Measurements from ENCODE around the gene OR10AD1.
A peak's percentile ranks its signal among the peaks of the same experiment; 100 is the strongest.
"Not testable (repeated sequence)": the region's sequence is repeated elsewhere in the genome, so short reads cannot be mapped to it uniquely, and the experiment has no call there.

Gene OR10AD1, protein sequence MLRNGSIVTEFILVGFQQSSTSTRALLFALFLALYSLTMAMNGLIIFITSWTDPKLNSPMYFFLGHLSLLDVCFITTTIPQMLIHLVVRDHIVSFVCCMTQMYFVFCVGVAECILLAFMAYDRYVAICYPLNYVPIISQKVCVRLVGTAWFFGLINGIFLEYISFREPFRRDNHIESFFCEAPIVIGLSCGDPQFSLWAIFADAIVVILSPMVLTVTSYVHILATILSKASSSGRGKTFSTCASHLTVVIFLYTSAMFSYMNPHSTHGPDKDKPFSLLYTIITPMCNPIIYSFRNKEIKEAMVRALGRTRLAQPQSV

DNA sequence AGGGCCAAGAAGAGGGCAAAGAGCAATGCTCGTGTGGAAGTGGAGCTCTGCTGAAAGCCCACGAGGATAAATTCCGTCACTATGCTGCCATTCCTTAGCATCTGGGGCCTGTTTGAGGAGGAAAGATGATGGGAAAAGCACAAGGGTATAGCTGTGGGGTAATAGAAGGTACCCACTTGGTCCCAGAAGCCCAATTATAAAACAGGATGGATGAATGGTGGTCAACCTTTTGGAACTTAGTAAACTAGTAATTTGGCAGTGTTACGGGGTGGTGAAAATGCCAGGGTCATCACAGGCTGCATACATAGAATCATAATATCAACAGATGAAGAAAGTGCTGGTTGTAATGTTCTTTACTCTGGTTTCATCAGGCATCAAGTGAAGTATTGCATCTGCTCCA is at the start of gene OR10AD1:
Gene OR10AD1 (minus strand): TSS at position 101 of the 400 bp plus-strand sequence. CDS start 0 bp downstream, at position 101.
- no peak for DNase-seq

DNA sequence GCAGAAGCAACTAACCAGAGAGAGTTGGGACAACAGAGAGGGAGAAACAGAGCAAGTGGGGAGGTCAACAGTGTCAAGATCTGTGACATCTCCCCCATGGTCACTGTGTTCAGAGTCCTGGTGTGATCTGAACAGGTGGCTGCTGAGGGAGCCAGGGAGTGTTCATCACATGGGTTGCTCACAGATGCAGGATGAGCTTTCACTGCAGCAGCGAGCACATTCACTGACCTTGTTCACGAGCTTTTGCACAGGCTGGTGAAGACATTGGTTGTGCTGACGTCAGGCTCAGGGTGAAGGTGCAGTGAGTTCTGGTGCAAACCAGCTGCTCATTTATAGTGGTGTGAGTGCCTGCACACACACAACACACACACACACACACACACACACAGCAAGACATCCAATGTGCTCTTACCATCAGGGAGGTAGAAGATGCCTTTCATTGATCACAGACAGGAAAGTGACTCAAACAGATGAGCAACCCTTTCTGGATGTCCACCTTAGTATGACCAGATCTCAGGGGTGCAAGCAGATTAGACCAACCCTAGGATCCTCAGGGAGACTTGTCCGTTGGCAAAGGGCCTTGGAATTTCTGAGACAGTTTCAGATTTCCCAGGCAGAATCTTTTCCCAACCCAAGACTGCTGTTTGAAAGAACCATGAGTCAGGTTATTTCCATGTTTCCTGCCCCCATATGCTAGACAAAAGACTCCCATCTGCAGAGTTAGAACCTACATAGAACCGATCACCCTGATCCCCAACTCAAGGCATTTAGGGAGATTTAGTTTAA is 44.3 kb upstream of the OR10AD1 start:
- no peak for DNase-seq

DNA sequence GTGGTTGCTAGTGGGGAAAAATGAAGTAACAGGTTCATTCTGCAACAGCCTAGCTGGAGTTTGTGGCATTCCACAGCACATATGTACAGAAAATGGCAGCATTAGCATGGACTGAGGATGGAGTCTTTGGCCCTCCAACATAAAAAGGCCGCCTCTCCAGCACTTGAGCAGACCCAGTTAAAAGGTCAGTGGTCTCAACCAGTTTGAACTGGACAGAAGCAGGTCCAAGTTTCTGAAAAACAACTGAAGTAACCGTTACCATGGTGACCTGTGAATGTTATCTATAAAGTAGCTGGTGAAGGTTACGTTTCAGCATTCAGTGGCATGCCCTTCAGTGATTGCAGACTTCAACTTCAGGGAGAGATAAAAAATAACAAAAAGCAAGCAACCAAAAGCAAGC is 34.1 kb upstream of the OR10AD1 start:
- no peak for DNase-seq

DNA sequence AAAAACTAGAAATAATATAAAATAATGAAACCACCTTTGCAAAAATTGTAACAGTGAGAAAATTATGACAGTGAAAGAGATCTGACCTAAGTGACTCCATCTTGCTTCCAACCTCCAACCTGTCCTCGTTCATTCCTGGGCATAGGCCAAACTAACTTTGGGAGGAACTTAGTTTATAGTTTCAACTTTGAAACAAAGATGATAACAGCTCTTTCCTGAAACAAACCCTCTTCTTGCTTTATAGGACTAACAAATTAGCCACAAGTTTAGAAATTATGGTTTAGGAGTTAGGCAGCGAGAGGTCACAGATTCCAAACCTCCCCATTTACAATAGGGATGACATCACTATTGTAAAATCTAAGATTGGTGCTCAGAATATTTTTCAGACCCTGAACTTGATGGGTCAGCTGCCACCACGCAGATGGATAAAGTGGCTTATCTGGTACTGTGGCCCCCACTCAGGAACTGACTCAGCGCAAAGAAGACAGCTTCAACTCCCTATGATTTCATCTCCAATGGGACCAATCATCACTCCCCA is 32.8 kb upstream of the OR10AD1 start:
- no peak for DNase-seq

DNA sequence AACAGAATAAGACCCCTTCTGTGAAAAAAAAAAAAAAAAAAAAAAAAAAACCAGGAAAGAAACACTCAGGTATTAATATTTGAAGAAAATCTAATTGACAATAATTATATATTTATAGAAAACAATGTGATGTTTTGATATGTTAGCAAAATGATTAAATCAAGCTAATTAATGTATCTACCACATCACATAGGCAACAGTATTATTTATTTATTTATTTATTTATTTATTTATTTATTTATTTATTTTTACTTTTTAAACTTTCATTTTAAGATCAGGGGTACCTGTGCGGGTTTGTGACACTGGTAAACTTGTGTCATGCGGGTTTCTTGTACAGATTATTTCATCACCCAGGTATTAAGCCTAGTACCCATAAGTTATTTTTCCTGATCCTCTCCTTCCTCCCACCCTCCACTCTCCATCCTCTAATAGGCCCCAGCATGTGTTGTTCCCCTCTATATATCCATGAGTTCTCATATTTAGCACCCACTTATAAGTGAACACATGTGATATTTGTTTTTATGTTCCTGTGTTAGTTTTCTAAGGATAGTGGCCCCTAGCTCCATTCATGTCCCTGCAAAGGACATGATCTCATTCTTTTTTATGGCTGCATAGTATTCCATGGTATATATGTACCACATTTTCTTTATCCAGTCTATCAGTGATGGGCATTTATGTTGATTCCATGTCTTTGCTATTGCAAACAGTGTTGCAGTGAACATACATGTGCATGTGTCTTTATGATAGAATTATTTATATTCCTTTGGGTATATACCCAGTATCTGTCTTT is 28.3 kb upstream of the OR10AD1 start:
- DNase-seq = not testable (repeated sequence)

DNA sequence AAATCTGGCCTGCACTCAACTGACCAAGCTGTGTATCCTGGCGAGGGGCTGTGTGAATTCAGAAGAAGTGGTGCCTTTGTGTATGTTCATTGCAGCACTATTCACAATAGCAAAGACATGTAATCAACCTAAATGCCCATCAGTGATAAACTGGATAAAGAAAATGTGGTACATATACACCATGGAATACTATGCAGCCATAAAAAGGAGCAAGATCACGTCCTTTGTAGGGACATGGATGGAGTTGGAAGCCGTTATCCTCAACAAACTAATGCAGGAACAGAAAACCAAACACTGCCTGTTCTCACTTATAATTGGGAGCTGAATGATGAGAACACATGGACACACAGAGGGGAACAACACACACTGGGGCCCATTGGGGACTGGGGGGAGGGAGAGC is 21.4 kb upstream of the OR10AD1 start:
- DNase-seq = not testable (repeated sequence)

DNA sequence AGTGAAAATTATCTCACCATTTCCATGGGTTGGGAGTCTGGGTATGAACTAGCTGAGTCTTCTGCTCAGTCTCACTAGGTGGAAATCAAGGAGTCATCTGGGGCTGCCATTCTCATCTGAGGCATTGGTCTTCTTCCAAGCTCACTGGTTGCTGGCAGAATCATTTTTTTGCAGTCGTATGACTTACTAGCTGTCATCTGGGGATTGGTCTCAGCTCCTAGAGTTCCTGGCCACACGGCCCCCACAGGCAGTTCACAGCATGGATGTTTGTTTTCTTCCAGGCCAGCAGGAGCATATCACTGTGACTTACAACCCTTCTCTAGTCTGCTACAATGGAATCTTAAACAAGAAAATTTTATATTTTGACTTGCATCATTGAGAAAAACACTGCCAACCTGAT is 18.6 kb upstream of the OR10AD1 start:
- no peak for DNase-seq

DNA sequence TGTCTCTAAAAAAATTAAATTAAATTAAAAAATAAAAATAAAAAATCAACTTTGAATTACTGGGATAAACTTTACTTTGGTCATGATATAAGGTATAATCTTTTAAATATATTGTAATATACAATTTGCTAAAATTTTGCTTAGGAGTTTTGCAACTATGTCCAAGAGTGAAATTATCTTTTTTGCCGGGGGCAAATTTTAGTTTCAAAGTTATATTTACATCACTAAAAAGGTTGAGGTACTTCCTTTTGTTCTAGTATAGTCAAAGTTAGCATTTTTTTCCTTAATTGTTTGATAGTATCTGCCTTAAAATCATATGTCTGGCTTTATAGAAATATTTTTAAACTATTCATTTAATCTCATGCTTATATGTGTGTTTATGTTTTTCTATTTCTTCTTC is 17.6 kb upstream of the OR10AD1 start:
- DNase-seq = no peak

DNA sequence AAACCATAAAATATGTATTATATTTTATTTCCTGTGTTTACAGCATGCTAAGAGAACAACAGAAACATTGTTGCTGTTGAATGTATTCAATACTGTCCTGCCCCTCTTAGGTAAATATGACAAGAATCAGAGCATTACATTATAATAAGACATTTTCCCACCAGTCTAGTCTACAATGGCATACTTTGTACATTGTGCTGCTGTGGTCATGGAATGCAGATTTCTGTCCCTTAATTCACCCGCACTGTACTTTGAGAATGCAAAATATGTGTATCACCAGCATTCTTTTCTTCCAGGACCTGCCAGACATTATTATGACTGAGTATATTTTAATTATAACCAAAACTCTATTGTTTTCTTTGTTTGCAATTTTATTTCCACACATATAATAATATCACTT is 16.5 kb upstream of the OR10AD1 start:
- DNase-seq = no peak

DNA sequence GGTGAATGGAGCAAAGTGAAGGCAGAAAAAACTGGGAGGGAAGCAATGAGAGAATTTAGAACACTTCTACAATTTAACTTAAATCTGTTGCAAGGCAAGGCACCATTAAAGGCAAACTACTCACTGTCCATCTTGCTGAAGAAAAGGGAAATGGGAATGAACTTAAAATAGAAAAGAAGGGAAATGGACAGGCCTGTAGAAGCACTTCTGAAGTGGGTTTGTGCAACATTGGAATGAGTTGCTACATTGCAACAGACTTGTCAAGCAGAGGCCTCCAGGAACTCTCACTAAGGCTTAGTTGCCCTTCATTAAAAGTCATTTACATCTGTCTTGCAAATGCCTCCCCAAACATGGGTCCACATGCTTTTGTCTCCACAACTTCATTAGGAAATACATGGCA is 13.7 kb upstream of the OR10AD1 start:
- DNase-seq = no peak

DNA sequence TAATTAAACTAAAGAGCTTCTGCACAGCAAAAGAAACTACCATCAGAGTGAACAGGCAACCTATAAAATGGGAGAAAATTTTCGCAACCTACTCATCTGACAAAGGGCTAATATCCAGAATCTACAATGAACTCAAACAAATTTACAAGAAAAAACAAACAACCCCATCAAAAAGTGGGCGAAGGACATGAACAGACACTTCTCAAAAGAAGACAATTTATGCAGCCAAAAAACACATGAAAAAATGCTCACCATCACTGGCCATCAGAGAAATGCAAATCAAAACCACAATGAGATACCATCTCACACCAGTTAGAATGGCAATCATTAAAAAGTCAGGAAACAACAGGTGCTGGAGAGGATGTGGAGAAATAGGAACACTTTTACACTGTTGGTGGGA is 6.4 kb upstream of the OR10AD1 start:
- not testable (repeated sequence) for DNase-seq

DNA sequence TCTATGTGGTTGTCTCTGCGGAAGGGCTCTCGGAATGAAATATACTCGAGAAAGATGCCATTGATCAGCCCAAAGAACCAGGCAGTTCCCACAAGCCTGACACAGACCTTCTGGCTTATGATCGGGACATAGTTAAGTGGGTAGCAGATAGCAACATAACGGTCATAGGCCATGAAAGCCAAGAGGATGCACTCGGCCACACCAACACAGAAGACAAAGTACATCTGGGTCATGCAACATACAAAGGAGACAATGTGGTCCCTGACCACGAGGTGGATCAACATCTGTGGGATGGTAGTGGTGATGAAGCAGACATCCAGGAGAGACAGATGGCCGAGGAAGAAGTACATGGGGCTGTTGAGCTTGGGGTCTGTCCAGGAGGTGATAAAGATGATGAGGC is 326 bp downstream of the OR10AD1 start:
- DNase-seq = no peak

DNA sequence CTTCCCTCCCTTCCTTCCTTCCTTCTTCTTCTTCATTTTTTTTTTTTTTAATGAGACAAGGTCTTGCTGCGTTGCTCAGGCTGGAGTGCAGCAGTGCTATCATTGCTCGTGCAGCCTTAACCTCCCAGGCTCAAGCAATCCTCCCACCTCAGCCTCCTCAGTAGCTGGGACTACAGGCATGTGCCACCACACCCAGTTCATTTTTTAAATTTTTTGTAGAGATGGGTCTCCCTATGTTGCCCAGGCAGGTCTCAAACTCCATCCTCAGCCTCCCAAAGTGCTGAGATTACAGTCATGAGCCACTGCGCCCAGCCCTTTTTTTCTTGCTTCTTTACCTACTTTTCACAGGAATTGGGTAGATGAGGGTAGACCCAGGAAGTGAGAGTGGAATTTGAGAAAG is 1.6 kb downstream of the OR10AD1 start:
- no peak for DNase-seq

DNA sequence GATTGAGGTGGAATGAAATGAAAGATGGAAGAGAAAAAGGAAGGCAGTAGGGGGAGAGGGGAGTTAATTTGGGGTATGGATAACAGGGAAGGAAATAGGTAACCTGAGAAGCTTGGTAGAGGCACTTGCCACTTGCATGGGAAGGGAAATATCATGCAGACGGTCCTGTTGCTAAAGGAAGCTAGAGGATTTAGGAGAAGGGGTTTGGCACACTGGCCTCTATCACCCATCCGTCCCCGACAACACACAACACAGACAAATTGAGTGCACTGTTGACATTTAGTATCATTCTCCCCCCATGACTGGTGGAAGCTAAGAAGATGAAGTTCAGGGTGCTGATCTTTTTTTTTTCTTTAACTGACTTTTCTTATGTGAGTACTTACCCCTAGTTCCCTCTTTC is 2.0 kb downstream of the OR10AD1 start:
- DNase-seq = no peak

DNA sequence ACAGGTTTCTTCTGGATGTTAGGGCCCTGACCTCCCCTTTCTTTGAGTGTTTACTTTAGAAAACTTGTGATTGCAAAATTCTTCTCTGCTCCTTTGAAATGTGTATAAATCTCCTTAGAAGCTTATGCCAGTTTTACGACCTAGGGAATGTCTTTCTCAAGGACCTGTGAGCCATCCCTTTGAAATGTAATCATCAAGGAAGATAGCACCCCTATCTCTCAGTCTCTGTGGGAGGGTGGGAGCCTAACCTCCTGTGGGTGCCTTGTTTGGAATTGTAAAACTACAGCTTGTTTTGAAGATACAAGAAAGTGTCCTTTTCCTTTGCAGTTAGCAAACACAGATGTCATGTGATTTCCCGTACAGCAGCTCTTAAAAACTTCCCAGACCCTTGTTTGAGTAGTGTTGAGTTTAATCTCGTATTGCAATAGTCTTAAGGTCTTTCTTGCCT is 3.3 kb downstream of the OR10AD1 start:
- DNase-seq = no peak

DNA sequence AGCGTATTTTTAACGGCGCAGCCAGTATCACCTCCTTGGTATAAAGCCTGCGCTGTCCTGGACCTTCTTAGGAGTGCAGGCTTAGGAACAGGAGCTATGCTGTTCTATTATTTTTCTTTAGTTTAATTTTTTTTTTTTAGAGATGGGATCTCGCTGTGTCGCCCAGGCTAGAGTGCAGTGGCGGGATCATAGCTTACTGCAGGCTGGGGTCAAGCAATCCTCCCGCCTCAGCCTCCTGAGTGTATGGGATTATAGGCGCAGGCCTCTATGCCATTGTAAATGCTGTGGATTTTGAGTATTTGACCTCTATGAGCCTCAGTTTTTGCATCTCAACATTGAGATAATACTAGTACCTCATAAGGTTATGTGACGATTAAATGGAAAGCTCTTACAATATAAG is 4.1 kb downstream of the OR10AD1 start:
- no peak for DNase-seq

DNA sequence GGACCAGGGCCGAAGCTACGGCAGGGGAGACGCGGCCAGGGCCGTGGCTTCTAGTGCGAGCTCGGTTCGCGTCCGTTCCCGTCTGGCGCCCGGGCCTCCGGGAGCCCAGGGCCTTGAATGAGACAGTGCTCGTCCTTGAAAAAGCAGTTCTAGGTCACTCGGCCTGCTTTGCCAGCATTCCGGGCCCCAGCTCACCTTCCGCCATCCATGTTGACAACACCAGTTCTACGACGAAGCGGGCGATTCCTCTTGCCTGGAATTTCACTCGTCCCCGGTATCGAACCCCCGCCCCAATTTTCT is 4.5 kb downstream of the OR10AD1 start:
- no peak for DNase-seq

DNA sequence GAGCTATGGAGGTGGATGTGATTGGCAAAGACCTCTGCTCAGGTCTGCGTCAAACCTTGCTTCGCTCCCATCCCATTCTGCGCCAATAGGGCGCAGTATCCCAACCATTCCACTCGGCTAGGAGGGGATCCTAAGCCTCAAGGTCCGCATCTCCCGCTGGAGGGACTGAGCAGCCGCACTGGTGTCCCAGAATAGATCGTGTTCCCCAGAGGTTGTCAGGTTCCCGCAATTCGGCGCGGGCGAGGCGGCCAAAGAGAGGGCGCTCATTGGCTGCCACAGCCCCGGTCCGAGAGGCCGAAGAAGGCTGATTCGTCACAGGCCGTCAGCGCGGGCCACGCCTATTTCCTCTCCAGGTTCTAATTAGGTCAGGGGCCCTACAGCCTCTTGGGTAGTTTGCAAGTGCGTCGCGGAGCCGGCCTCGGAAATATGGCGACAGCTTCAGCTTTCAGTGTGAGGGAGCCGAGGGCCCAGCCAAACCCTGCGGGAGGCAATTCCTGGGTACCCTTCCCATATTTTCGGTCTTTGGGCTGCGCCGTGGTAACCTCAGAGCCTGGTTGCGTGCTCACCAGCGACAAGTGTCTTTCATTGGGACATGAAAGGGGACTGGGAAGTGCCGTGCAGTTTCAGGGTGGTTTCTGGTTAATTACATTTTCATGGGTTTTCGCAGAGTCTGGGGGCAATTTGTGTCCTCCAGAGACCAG is 5.0 kb downstream of the OR10AD1 start:
- peak; percentile 2 to 49 for DNase-seq

DNA sequence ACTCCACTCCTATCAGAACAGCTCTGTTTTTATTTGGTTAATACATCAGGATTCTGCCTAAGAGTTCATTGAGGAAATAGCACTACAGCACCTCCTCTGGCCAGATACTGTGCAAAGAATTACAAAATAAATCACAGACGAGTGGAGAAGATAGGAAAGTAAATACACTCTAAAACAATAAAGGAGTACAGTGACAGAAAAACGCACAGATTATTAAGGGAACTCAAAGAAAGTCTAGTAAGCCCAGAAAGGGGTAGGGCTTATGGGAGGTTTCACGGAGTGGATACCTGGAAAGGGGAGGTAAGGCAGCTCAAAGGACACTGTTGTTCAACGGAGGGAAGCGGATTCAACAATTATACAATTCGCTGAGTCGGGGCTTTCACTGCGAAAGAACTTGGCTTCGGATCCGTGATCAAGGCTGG is 5.5 kb downstream of the OR10AD1 start:
- no peak for DNase-seq

DNA sequence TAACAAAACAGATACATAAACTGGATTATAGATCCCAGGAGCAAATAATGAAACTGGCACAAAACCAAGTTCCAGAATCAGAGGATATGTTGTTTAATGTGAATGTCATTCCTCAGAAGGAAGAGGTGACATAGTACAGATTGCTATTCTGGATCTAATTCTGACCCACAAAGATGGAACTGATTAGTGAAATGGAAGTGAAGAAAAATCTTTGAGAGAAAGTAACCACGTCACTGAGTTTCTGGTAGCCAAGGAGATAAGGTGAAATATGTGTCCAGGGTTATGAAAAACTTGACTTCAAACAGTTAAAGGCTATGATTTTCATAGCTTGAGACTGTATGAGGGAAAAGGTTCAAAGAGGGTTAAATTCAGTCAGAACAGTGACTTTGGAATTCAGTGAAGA is 8.3 kb downstream of the OR10AD1 start:
- no peak for DNase-seq

DNA sequence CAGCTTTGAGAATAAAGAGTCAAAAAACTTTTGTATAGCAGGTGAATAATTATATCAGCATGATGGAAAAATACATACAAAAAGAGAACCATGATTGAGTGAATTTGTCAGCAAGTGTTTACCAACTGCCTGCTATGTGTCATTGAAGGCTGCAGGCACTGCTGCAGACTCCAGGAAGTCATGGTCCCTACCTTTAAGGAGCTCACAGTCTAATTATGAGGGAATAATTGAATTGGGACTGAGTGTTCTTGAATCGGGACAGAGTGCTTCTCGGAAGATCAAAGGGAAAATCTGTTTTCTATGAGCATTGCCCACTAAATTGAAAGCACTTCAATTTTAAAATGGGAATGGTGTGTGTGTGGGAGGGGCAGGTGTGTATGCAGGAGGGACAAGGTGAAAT is 9.5 kb downstream of the OR10AD1 start:
- no peak for DNase-seq

DNA sequence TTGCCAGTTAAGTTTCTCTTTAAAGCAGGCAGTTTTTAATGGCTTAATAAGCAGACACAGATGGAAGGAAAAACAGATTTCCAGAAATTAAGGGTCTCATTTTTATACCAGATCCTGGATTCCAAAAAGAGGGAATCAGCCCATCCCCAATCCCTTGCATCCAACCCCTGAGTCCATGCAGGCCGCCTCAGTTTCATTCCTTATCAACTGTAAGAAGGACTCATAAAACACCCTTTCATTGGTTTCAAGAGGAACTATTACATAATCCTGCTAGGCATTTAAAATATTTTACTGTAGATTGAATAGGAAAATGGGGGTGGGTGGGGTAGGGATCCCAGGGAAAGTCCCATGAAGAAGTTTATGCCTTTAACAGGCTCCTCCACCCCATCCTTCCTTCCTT is 10.2 kb downstream of the OR10AD1 start:
- no peak for DNase-seq

DNA sequence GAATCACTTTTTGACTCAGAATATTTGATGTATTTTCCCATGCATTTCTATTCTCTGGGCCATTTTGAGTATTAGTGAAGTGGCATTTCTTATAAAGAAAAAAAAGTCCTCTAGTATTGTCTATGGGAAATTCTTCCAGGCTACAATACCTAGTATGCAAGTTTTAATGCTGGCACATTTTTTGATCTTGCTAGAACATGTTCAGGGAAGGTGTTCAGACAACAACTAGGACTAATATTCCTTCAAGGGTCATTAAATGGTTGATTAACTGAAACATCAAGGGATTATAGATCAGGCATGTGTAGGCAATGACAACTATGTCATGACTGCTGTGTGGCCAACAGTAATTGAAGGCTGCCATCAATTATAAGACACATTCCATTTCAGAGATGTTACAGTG is 12.0 kb downstream of the OR10AD1 start:
- no peak for DNase-seq

Measured in NCI-H446 (cell line).